HepG2 (cell line): ENCODE data around the gene MXRA7.

Experiments used
- CTCF ChIP-seq: sonication (generic); formaldehyde crosslinking; IDR thresholded peaks from 2 replicates; pipeline ENCODE4 v1.5.0; 2020; ENCODE audit warnings: mild to moderate bottlenecking, missing genetic modification reagents, moderate library complexity
- SKIL ChIP-seq: sonication (generic); formaldehyde crosslinking; IDR thresholded peaks from 2 replicates; pipeline ENCODE4 v1.8.0; 2022; ENCODE audit warnings: missing genetic modification reagents, mild to moderate bottlenecking, moderate library complexity, borderline replicate concordance

GRCh38 chr17:76635659-76636360 lies 75.0 kb downstream of the MXRA7 start:
- TF ChIP-seq CTCF (CRISPR knock-in tag) (no peak), SKIL (no peak)
